ENCODE results near the gene CCRL2. TPM values are rescaled to one million over a fixed set of nuclear protein-coding genes. Genes with fewer than 3 reads are reported as not detected.
A peak's percentile ranks its signal among the peaks of the same experiment; 100 is the strongest.

The CCRL2 gene
- total and polyA plus RNA-seq, 9 of the 15 experiments (the other 6 are each of a cell fraction or from before 2014, with no cell fraction given), result 3.4 to 5.7 (median 4.0) TPM

GRCh38 chr3:46400000-46400734, 6.9 kb upstream of the CCRL2 start (continued):
- TF ChIP-seq, protein P1, sequence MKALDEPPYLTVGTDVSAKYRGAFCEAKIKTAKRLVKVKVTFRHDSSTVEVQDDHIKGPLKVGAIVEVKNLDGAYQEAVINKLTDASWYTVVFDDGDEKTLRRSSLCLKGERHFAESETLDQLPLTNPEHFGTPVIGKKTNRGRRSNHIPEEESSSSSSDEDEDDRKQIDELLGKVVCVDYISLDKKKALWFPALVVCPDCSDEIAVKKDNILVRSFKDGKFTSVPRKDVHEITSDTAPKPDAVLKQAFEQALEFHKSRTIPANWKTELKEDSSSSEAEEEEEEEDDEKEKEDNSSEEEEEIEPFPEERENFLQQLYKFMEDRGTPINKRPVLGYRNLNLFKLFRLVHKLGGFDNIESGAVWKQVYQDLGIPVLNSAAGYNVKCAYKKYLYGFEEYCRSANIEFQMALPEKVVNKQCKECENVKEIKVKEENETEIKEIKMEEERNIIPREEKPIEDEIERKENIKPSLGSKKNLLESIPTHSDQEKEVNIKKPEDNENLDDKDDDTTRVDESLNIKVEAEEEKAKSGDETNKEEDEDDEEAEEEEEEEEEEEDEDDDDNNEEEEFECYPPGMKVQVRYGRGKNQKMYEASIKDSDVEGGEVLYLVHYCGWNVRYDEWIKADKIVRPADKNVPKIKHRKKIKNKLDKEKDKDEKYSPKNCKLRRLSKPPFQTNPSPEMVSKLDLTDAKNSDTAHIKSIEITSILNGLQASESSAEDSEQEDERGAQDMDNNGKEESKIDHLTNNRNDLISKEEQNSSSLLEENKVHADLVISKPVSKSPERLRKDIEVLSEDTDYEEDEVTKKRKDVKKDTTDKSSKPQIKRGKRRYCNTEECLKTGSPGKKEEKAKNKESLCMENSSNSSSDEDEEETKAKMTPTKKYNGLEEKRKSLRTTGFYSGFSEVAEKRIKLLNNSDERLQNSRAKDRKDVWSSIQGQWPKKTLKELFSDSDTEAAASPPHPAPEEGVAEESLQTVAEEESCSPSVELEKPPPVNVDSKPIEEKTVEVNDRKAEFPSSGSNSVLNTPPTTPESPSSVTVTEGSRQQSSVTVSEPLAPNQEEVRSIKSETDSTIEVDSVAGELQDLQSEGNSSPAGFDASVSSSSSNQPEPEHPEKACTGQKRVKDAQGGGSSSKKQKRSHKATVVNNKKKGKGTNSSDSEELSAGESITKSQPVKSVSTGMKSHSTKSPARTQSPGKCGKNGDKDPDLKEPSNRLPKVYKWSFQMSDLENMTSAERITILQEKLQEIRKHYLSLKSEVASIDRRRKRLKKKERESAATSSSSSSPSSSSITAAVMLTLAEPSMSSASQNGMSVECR (CRISPR knock-in tag; IDR thresholded peaks at IDR 0.05), result 0 out of 2 replicates have a peak, but pooled peaks have one; percentile 32
- TF ChIP-seq HSF4 (CRISPR knock-in tag; IDR thresholded peaks at IDR 0.05; ENCODE audit: borderline replicate concordance), result no peak
- TF ChIP-seq HNRNPLL (IDR thresholded peaks at IDR 0.05; ENCODE audit: low read depth, low read length, poor library complexity, severe bottlenecking), result no peak
- TF ChIP-seq, protein P2, sequence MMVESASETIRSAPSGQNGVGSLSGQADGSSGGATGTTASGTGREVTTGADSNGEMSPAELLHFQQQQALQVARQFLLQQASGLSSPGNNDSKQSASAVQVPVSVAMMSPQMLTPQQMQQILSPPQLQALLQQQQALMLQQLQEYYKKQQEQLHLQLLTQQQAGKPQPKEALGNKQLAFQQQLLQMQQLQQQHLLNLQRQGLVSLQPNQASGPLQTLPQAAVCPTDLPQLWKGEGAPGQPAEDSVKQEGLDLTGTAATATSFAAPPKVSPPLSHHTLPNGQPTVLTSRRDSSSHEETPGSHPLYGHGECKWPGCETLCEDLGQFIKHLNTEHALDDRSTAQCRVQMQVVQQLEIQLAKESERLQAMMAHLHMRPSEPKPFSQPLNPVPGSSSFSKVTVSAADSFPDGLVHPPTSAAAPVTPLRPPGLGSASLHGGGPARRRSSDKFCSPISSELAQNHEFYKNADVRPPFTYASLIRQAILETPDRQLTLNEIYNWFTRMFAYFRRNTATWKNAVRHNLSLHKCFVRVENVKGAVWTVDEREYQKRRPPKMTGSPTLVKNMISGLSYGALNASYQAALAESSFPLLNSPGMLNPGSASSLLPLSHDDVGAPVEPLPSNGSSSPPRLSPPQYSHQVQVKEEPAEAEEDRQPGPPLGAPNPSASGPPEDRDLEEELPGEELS (CRISPR knock-in tag; IDR thresholded peaks at IDR 0.05; ENCODE audit: borderline replicate concordance), result no peak
- TF ChIP-seq, protein P3, sequence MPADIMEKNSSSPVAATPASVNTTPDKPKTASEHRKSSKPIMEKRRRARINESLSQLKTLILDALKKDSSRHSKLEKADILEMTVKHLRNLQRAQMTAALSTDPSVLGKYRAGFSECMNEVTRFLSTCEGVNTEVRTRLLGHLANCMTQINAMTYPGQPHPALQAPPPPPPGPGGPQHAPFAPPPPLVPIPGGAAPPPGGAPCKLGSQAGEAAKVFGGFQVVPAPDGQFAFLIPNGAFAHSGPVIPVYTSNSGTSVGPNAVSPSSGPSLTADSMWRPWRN (IDR thresholded peaks at IDR 0.05; ENCODE audit: low read depth), result peak; percentile 92
- no peak for TF ChIP-seq RFX5 (IDR thresholded peaks at IDR 0.05; ENCODE audit: low read depth, low read length)
- no peak for TF ChIP-seq PATZ1 (CRISPR knock-in tag; IDR thresholded peaks at IDR 0.05; ENCODE audit: borderline replicate concordance)
- no peak for TF ChIP-seq ZC3H8 (IDR thresholded peaks at IDR 0.05)
- no peak for TF ChIP-seq KAT8 (IDR thresholded peaks at IDR 0.05; ENCODE audit: low read depth)
- TF ChIP-seq SRSF7 (optimal IDR thresholded peaks at IDR 0.05; ENCODE audit: low read depth, low read length), result no peak
- no peak for TF ChIP-seq JUNB (CRISPR knock-in tag; conservative IDR thresholded peaks at IDR 0.05)
- no peak for TF ChIP-seq TFAM (CRISPR knock-in tag; conservative IDR thresholded peaks at IDR 0.05)
- TF ChIP-seq ZNF347 (CRISPR knock-in tag; IDR thresholded peaks at IDR 0.05; ENCODE audit: low read depth), result no peak
- no peak for TF ChIP-seq ZZZ3 (IDR thresholded peaks at IDR 0.05)
- TF ChIP-seq ZNF584 (CRISPR knock-in tag; IDR thresholded peaks at IDR 0.05; ENCODE audit: low read depth), result no peak; the same call in 1 of the 2 replicates
- no peak for TF ChIP-seq TCFL5 (CRISPR knock-in tag; conservative IDR thresholded peaks at IDR 0.05)
- TF ChIP-seq ZNF3 (CRISPR knock-in tag; IDR thresholded peaks at IDR 0.05), result no peak
- TF ChIP-seq ZNF23 (CRISPR knock-in tag; IDR thresholded peaks at IDR 0.05), result no peak
- TF ChIP-seq SIRT6 (IDR thresholded peaks at IDR 0.05; ENCODE audit: low read depth, low read length), result no peak
